Measurements from ENCODE around the gene CTXN1.

- TF ChIP-seq EZH2 (IDR thresholded peaks at IDR 0.05; ENCODE audit: low read length, missing control alignments) (no peak), CTCF (conservative IDR thresholded peaks at IDR 0.05 in 1 of 2, IDR thresholded peaks at IDR 0.05 in 1 of 2; ENCODE audit: low read depth in 1 of 2, low read length in 2 of 2) (no peak)
These were observed 36.1 kb upstream of the CTXN1 start for GRCh38 chr19:7961920-7962626.
